HG02973 (cell line): ENCODE data around the gene CD300LF.

Source experiments
- ATAC-seq: cut with Tn5 transposase; IDR thresholded peaks from one replicate; pipeline ENCODE4 v1.9.1; 2021; ENCODE audit warnings: moderate library complexity; ENCODE audit not compliant: unreplicated experiment

CD300LF gene

GRCh38 chr17:74712756-74713155 lies at the start of gene CD300LF:
CD300LF (minus strand) TSS chr17:74712923; CDS start chr17:74712866, 57 bp downstream.
- ATAC-seq, result no peak

- ATAC-seq, result no peak
Observed at GRCh38 chr17:74761931-74762330, 49.2 kb upstream of the CD300LF start.

GRCh38 chr17:74761419-74761818 lies 48.7 kb upstream of the CD300LF start:
- ATAC-seq, result no peak

- ATAC-seq, result no peak
Observed at GRCh38 chr17:74760404-74761105, 47.8 kb upstream of the CD300LF start.

GRCh38 chr17:74759941-74760340 lies 47.2 kb upstream of the CD300LF start:
- no peak for ATAC-seq

GRCh38 chr17:74759243-74759801 lies 46.6 kb upstream of the CD300LF start:
- no peak for ATAC-seq

- no peak for ATAC-seq
Observed at GRCh38 chr17:74758848-74759168, 46.1 kb upstream of the CD300LF start.

- no peak for ATAC-seq
Observed at GRCh38 chr17:74757931-74758847, 45.5 kb upstream of the CD300LF start.

GRCh38 chr17:74757502-74757901 lies 44.8 kb upstream of the CD300LF start:
- no peak for ATAC-seq

- ATAC-seq, result no peak
Observed at GRCh38 chr17:74756891-74757290, 44.2 kb upstream of the CD300LF start.

- ATAC-seq, result no peak
Observed at GRCh38 chr17:74755533-74755932, 42.8 kb upstream of the CD300LF start.

GRCh38 chr17:74754832-74755231 lies 42.1 kb upstream of the CD300LF start:
- no peak for ATAC-seq

- ATAC-seq, result no peak
Observed at GRCh38 chr17:74752822-74753401, 40.2 kb upstream of the CD300LF start.

- ATAC-seq, result no peak
Observed at GRCh38 chr17:74752415-74752814, 39.7 kb upstream of the CD300LF start.

- no peak for ATAC-seq
Observed at GRCh38 chr17:74750327-74751069, 37.8 kb upstream of the CD300LF start.

GRCh38 chr17:74750039-74750326 lies 37.3 kb upstream of the CD300LF start:
- ATAC-seq, result no peak

GRCh38 chr17:74749279-74750038 lies 36.7 kb upstream of the CD300LF start:
- ATAC-seq, result peak; percentile 10

GRCh38 chr17:74748529-74749278 lies 36.0 kb upstream of the CD300LF start, which contains the start of gene NHERF1:
NHERF1 (plus strand) TSS chr17:74748628; CDS start chr17:74748847, 219 bp downstream.
- ATAC-seq, result peak; percentile 14

- peak; percentile 79 for ATAC-seq
Observed at GRCh38 chr17:74748279-74748528, 35.5 kb upstream of the CD300LF start.

GRCh38 chr17:74746922-74747321 lies 34.2 kb upstream of the CD300LF start:
- no peak for ATAC-seq
